KMS-11 (cell line): ENCODE results near the gene RAD9A.
A peak's percentile ranks its signal among the peaks of the same experiment; 100 is the strongest.
"Not testable (repeated sequence)": the region's sequence is repeated elsewhere in the genome, so short reads cannot be mapped to it uniquely, and the experiment has no call there.

Experiments used
- H2AFZ ChIP-seq: fragments of 200-600 bp; sonication (generic); 2 replicates; pipeline ENCODE4 v1.6.1; 2016; ENCODE audit warnings: antibody characterized with exemption, mixed run types, low read depth
- H3K27ac ChIP-seq: fragments of 200-600 bp; sonication (generic); 2 replicates; pipeline ENCODE4 v1.6.1; 2016; ENCODE audit warnings: mild to moderate bottlenecking, mixed run types
- H3K27me3 ChIP-seq: fragments of 200-600 bp; sonication (generic); 2 replicates; pipeline ENCODE4 v1.6.1; 2017; ENCODE audit warnings: mild to moderate bottlenecking, low read depth, mixed run types, moderate library complexity; ENCODE audit not compliant: insufficient read depth
- H3K36me3 ChIP-seq: fragments of 200-600 bp; sonication (generic); 2 replicates; pipeline ENCODE4 v1.6.1; 2017; ENCODE audit warnings: mild to moderate bottlenecking, mixed run types; ENCODE audit not compliant: insufficient read depth
- H3K4me1 ChIP-seq: fragments of 200-600 bp; sonication (generic); 2 replicates; pipeline ENCODE4 v1.6.1; 2016; ENCODE audit warnings: mild to moderate bottlenecking, low read depth, mixed run types; ENCODE audit not compliant: poor library complexity, severe bottlenecking
- H3K4me2 ChIP-seq: fragments of 200-600 bp; sonication (generic); 2 replicates; pipeline ENCODE4 v1.7.0; 2016; ENCODE audit warnings: mild to moderate bottlenecking, mixed run types
- H3K4me3 ChIP-seq: fragments of 200-600 bp; sonication (generic); IDR thresholded peaks from 2 replicates; pipeline ENCODE4 v1.6.1; 2017; ENCODE audit warnings: low read depth, low read length, mixed read lengths; ENCODE audit not compliant: insufficient read depth
- H3K79me2 ChIP-seq: fragments of 200-600 bp; sonication (generic); 2 replicates; pipeline ENCODE4 v1.6.1; 2016; ENCODE audit warnings: low read depth, mixed run types; ENCODE audit not compliant: insufficient read depth
- H3K9ac ChIP-seq: fragments of 200-600 bp; sonication (generic); 2 replicates; pipeline ENCODE4 v1.6.1; 2016; ENCODE audit warnings: mild to moderate bottlenecking, mixed run types
- H4K20me1 ChIP-seq: fragments of 200-600 bp; sonication (generic); 2 replicates; pipeline ENCODE4 v1.6.1; 2016; ENCODE audit warnings: mild to moderate bottlenecking, mixed run types; ENCODE audit not compliant: insufficient read depth
- CTCF ChIP-seq: fragments of 200-600 bp; sonication (generic); conservative IDR thresholded peaks from 2 replicates; pipeline ENCODE4 v1.6.1; 2017; ENCODE audit warnings: low read depth, mild to moderate bottlenecking, antibody characterized with exemption, low read length, moderate library complexity, mixed read lengths

The RAD9A gene

GRCh38 chr11:67423891-67424613, 32.3 kb downstream of the RAD9A start:
- no peak overlapping the region for H3K9ac ChIP-seq
- H3K4me3 ChIP-seq = no peak overlapping the region
- no peak overlapping the region for H2AFZ ChIP-seq
- no peaks in the 10 kb centered on the region for H4K20me1 ChIP-seq
- H3K27ac ChIP-seq = no peak overlapping the region
- H3K36me3 ChIP-seq = no peaks in the 10 kb centered on the region
- TF ChIP-seq CTCF = no peak
- H3K27me3 ChIP-seq = no peaks in the 10 kb centered on the region
- no peak overlapping the region for H3K4me2 ChIP-seq
- H3K79me2 ChIP-seq = peaks cover 6% of the 10 kb centered on the region
- peaks cover 12% of the 10 kb centered on the region for H3K4me1 ChIP-seq

GRCh38 chr11:67427364-67427859, 35.6 kb downstream of the RAD9A start:
- peak overlapping the region; percentile 77; the same call in 1 of the 2 replicates for H3K9ac ChIP-seq
- H4K20me1 ChIP-seq, H3K36me3 ChIP-seq, H3K27me3 ChIP-seq, H3K4me1 ChIP-seq, H3K4me3 ChIP-seq: not testable (repeated sequence)
- H3K4me2 ChIP-seq = peak overlapping the region; percentile 59
- H2AFZ ChIP-seq = peak overlapping the region; percentile 74
- peak overlapping the region; percentile 72 for H3K27ac ChIP-seq
- peaks cover 19% of the 10 kb centered on the region for H3K79me2 ChIP-seq

- TF ChIP-seq CTCF = no peak
- H3K9ac ChIP-seq = peak within 1 kb of the TSS; percentile 77
- peak within 1 kb of the TSS; percentile 71 for H3K4me2 ChIP-seq
- peak within 1 kb of the TSS; percentile 72 for H3K27ac ChIP-seq
- H2AFZ ChIP-seq = peak within 1 kb of the TSS; percentile 74
- peaks cover 8% of the 10 kb centered on the region for H3K4me1 ChIP-seq
- no peaks in the 10 kb centered on the region for H4K20me1 ChIP-seq
- no peak within 1 kb of the TSS for H3K4me3 ChIP-seq
- H3K36me3 ChIP-seq = no peaks in the 10 kb centered on the region
- peaks cover 19% of the 10 kb centered on the region for H3K79me2 ChIP-seq
- H3K27me3 ChIP-seq = no peaks in the 10 kb centered on the region
These were observed 36.5 kb downstream of the RAD9A start, which contains the start of gene RPS6KB2 for GRCh38 chr11:67428052-67429001. Gene RPS6KB2, plus strand, starts transcription at chr11:67428494. Its CDS starts 52 bp downstream, at chr11:67428546.

GRCh38 chr11:67429038-67429668, 37.4 kb downstream of the RAD9A start:
- Histone ChIP-seq H3K4me1 (peaks cover 8% of the 10 kb centered on the region), H3K4me2 (peak overlapping the region; percentile 71), H3K36me3 (no peaks in the 10 kb centered on the region), H3K27ac (no peak overlapping the region), H4K20me1 (no peaks in the 10 kb centered on the region), H3K79me2 (peaks cover 19% of the 10 kb centered on the region), H3K4me3 (no peak overlapping the region), H2AFZ (no peak overlapping the region), H3K9ac (peak overlapping the region; percentile 77), H3K27me3 (no peaks in the 10 kb centered on the region)
- TF ChIP-seq CTCF = no peak
